H9 (cell line): ENCODE measurements around the gene GMPR. TPM values are rescaled to one million over a fixed set of nuclear protein-coding genes. Genes with fewer than 3 reads are reported as not detected.

ENCODE experiments used
- DNase-seq: peaks from one replicate; pipeline ENCODE4 v3.0.0-alpha.2; 2017
- H2AFZ ChIP-seq: one replicate; pipeline ENCODE4 v1.6.1; 2013; ENCODE audit warnings: mild to moderate bottlenecking, low read length, control low read depth, moderate library complexity
- H2AK5ac ChIP-seq: 2 replicates; pipeline ENCODE4 v1.6.1; 2013; ENCODE audit warnings: low read length, control low read depth, mixed read lengths; ENCODE audit not compliant: insufficient read length
- H2BK120ac ChIP-seq: one replicate; pipeline ENCODE4 v1.6.1; 2013; ENCODE audit warnings: low read depth, mild to moderate bottlenecking, low read length, control low read depth, inconsistent platforms; ENCODE audit not compliant: poor library complexity, severe bottlenecking
- H2BK12ac ChIP-seq: 2 replicates; pipeline ENCODE4 v1.6.1; 2013; ENCODE audit warnings: low read length, control low read depth, mixed read lengths, low read depth; ENCODE audit not compliant: insufficient read length
- H2BK15ac ChIP-seq: 2 replicates; pipeline ENCODE4 v1.6.1; 2013; ENCODE audit warnings: low read depth, low read length, control low read depth
- H2BK20ac ChIP-seq: one replicate; pipeline ENCODE4 v1.6.1; 2013; ENCODE audit warnings: low read depth, mild to moderate bottlenecking, low read length, control low read depth, inconsistent platforms; ENCODE audit not compliant: poor library complexity, severe bottlenecking
- H2BK5ac ChIP-seq: 2 replicates; pipeline ENCODE4 v1.6.1; 2013; ENCODE audit warnings: low read length, control low read depth, mixed read lengths; ENCODE audit not compliant: insufficient read length
- H3K14ac ChIP-seq: 2 replicates; pipeline ENCODE4 v1.6.1; 2013; ENCODE audit warnings: low read length, control low read depth; ENCODE audit not compliant: insufficient read depth
- H3K18ac ChIP-seq: 2 replicates; pipeline ENCODE4 v1.6.1; 2013; ENCODE audit warnings: low read depth, mild to moderate bottlenecking, mixed read lengths, low read length, control low read depth; ENCODE audit not compliant: insufficient read length
- H3K23ac ChIP-seq: 2 replicates; pipeline ENCODE4 v1.6.1; 2013; ENCODE audit warnings: low read length, control low read depth, mixed read lengths, low read depth; ENCODE audit not compliant: insufficient read length
- H3K23me2 ChIP-seq: 2 replicates; pipeline ENCODE4 v1.6.1; 2013; ENCODE audit warnings: low read depth, mild to moderate bottlenecking, mixed read lengths, low read length, control low read depth; ENCODE audit not compliant: insufficient read length, poor library complexity, severe bottlenecking
- H3K27ac ChIP-seq: 2 replicates; pipeline ENCODE4 v1.5.1; 2013; ENCODE audit warnings: low read length, control low read depth, mixed read lengths, low read depth; ENCODE audit not compliant: insufficient read length
- H3K27me3 ChIP-seq: 2 replicates; pipeline ENCODE4 v1.6.1; 2013; ENCODE audit warnings: low read length, control low read depth, inconsistent platforms; ENCODE audit not compliant: insufficient read depth
- H3K4ac ChIP-seq: 2 replicates; pipeline ENCODE4 v1.6.1; 2013; ENCODE audit warnings: low read depth, mild to moderate bottlenecking, control low read depth, inconsistent platforms, low read length, moderate library complexity
- H3K4me1 ChIP-seq: 2 replicates; pipeline ENCODE4 v1.6.1; 2013; ENCODE audit warnings: low read length, control low read depth, inconsistent platforms; ENCODE audit not compliant: insufficient read depth
- H3K4me2 ChIP-seq: 2 replicates; pipeline ENCODE4 v1.6.1; 2013; ENCODE audit warnings: low read length, control low read depth, mixed read lengths; ENCODE audit not compliant: insufficient read length, insufficient read depth
- H3K56ac ChIP-seq: 2 replicates; pipeline ENCODE4 v1.6.1; 2013; ENCODE audit warnings: low read depth, mild to moderate bottlenecking, mixed read lengths, low read length, control low read depth; ENCODE audit not compliant: insufficient read length
- H3K79me1 ChIP-seq: 2 replicates; pipeline ENCODE4 v1.6.1; 2013; ENCODE audit warnings: low read depth, mild to moderate bottlenecking, moderate library complexity, low read length, control low read depth, inconsistent platforms; ENCODE audit not compliant: insufficient read depth, poor library complexity, severe bottlenecking
- H3K79me2 ChIP-seq: 2 replicates; pipeline ENCODE4 v1.6.1; 2013; ENCODE audit warnings: low read length, control low read depth, inconsistent platforms; ENCODE audit not compliant: insufficient read depth
- H3K9ac ChIP-seq: 2 replicates; pipeline ENCODE4 v1.6.1; 2013; ENCODE audit warnings: low read length, control low read depth, mixed read lengths; ENCODE audit not compliant: insufficient read length; ENCODE audit errors: extremely low read depth
- H3K9me3 ChIP-seq: one replicate; pipeline ENCODE4 v1.6.1; 2013; ENCODE audit warnings: low read depth, low read length, inconsistent platforms; ENCODE audit not compliant: control insufficient read depth
- H3T11ph ChIP-seq: one replicate; pipeline ENCODE4 v1.6.1; 2013; ENCODE audit warnings: mild to moderate bottlenecking, low read length, control low read depth, inconsistent platforms
- H4K20me1 ChIP-seq: one replicate; pipeline ENCODE4 v1.6.1; 2013; ENCODE audit not compliant: control insufficient read depth, insufficient read length, insufficient read depth
- H4K5ac ChIP-seq: 2 replicates; pipeline ENCODE4 v1.6.1; 2013; ENCODE audit warnings: low read depth, mild to moderate bottlenecking, mixed read lengths, low read length, control low read depth; ENCODE audit not compliant: insufficient read length
- H4K8ac ChIP-seq: replicated peaks from 2 replicates; pipeline ENCODE4 v1.6.1; 2013; ENCODE audit warnings: low read length, control low read depth, mixed read lengths, low read depth; ENCODE audit not compliant: insufficient read length
- H4K91ac ChIP-seq: 2 replicates; pipeline ENCODE4 v1.6.1; 2013; ENCODE audit warnings: low read depth, mild to moderate bottlenecking, moderate library complexity, mixed read lengths, low read length, control low read depth; ENCODE audit not compliant: insufficient read length
- H3K27ac Mint-ChIP-seq, 3 experiments: 2 replicates in 2 of 3; 3 replicates in 1 of 3; pipeline ENCODE4 v1.8.0; 2020 to 2021; ENCODE audit warnings: mixed read lengths in 3 of 3, mild to moderate bottlenecking in 1 of 3, moderate library complexity in 1 of 3
- H3K27me3 Mint-ChIP-seq: 2 replicates; pipeline ENCODE4 v1.8.0; 2021; ENCODE audit warnings: low read depth, mild to moderate bottlenecking, moderate library complexity, mixed read lengths
- H3K36me3 Mint-ChIP-seq, 3 experiments: 2 replicates in 2 of 3; 3 replicates in 1 of 3; pipeline ENCODE4 v1.8.0; 2020 to 2021; ENCODE audit warnings: low read depth in 3 of 3, mixed read lengths in 3 of 3; ENCODE audit not compliant: insufficient read depth in 1 of 3
- H3K4me1 Mint-ChIP-seq, 2 experiments: 2 replicates each; pipeline ENCODE4 v1.8.0; 2020; ENCODE audit warnings: mixed read lengths in 2 of 2
- H3K4me3 Mint-ChIP-seq, 2 experiments: 2 replicates in 1 of 2; 3 replicates in 1 of 2; pipeline ENCODE4 v1.8.0; 2020 to 2021; ENCODE audit warnings: mild to moderate bottlenecking in 2 of 2, mixed read lengths in 2 of 2, moderate library complexity in 1 of 2
- H3K9me3 Mint-ChIP-seq, 2 experiments: 2 replicates in 1 of 2; 3 replicates in 1 of 2; pipeline ENCODE4 v1.8.0; 2020; ENCODE audit warnings: mild to moderate bottlenecking in 2 of 2, mixed read lengths in 2 of 2, moderate library complexity in 1 of 2
- CTCF ChIP-seq: fragments of 200-600 bp; sonication (generic); conservative IDR thresholded peaks from 3 replicates; pipeline ENCODE4 v1.8.0; 2021; ENCODE audit warnings: antibody characterized with exemption, mild to moderate bottlenecking
- WGBS: extraction: QIAGEN DNeasy Blood & Tissue Kit; methylation state at CpG from one replicate; pipeline ENCODE4 v1.1.7; 2013; ENCODE audit warnings: missing lambda C conversion rate, low lambda C conversion rate, mixed read lengths; ENCODE audit not compliant: insufficient read length; ENCODE audit errors: extremely low coverage; 5-methylcytosine and 5-hydroxymethylcytosine counted together
- total RNA-seq: library from RNA; stranded (reverse); gene quantifications from 2 replicates; pipeline ENCODE4 v1.2.1, GENCODE V29; 2021

GMPR gene
- total RNA-seq, 1 experiment from 2014 or later = 0.70 TPM

- no peak overlapping the region for H4K91ac ChIP-seq
- no peak overlapping the region for H2BK12ac ChIP-seq
- H2BK5ac ChIP-seq = no peak overlapping the region
- H2BK15ac ChIP-seq = no peak overlapping the region
- Mint-ChIP-seq H3K4me1 (peaks cover 8% of the 10 kb centered on the region in 2 experiments), H3K27ac (no peak overlapping the region), H3K9me3 (no peaks in the 10 kb centered on the region; a peak in 1 of 5 replicates), H3K4me3 (no peak overlapping the region), H3K36me3 (no peaks in the 10 kb centered on the region), H3K27me3 (peaks cover 4% of the 10 kb centered on the region)
- no peak overlapping the region for H4K8ac ChIP-seq
- H3K27ac ChIP-seq = no peak overlapping the region
- WGBS = no CpG with 5 or more reads among the region's 10 CpGs
- H2BK20ac ChIP-seq = no peak overlapping the region
- H3T11ph ChIP-seq = no peak overlapping the region
- H2AFZ ChIP-seq = no peak overlapping the region
- no peak overlapping the region for H2AK5ac ChIP-seq
- TF ChIP-seq CTCF = no peak
- H3K9me3 ChIP-seq = no peaks in the 10 kb centered on the region
- no peak overlapping the region for H3K4ac ChIP-seq
- H3K9ac ChIP-seq = no peak overlapping the region
- H4K20me1 ChIP-seq = no peaks in the 10 kb centered on the region
- H3K79me2 ChIP-seq = no peaks in the 10 kb centered on the region
- no peak overlapping the region for H3K56ac ChIP-seq
- H3K4me1 ChIP-seq = no peaks in the 10 kb centered on the region
- no peaks in the 10 kb centered on the region for H3K79me1 ChIP-seq
- H2BK120ac ChIP-seq = no peak overlapping the region
- no peak overlapping the region for H3K4me2 ChIP-seq
- no peaks in the 10 kb centered on the region for H3K23me2 ChIP-seq
- H3K23ac ChIP-seq = no peak overlapping the region
- H3K18ac ChIP-seq = no peak overlapping the region
- no peak for DNase-seq
- no peak overlapping the region for H4K5ac ChIP-seq
- no peaks in the 10 kb centered on the region for H3K27me3 ChIP-seq
- no peak overlapping the region for H3K14ac ChIP-seq
These were observed 56.0 kb downstream of the GMPR start for GRCh38 chr6:16294371-16294770.
